ENCODE results near the gene MAP3K5. TPM values are rescaled to one million over a fixed set of nuclear protein-coding genes. Genes with fewer than 3 reads are reported as not detected.

Gene MAP3K5
- total RNA-seq, 1 experiment from 2014 or later = 2.1 TPM

- no TSS peak for BruUV-seq (replicated peaks)
- Mint-ChIP-seq H3K4me1 (ENCODE audit: low read depth, unreplicated experiment) (peaks cover 12% of the 10 kb centered on the region), H3K4me3 (ENCODE audit: unreplicated experiment) (no peak overlapping the region), H3K36me3 (ENCODE audit: insufficient read depth, unreplicated experiment) (no peaks in the 10 kb centered on the region), H3K9me3 (ENCODE audit: unreplicated experiment) (no peaks in the 10 kb centered on the region), H3K27ac (ENCODE audit: unreplicated experiment) (no peak overlapping the region), H3K27me3 (ENCODE audit: insufficient read depth, unreplicated experiment) (no peaks in the 10 kb centered on the region)
- H3K27me3 ChIP-seq (replicated peaks; ENCODE audit: control insufficient read depth, insufficient read depth, low read length) = no peaks in the 10 kb centered on the region; the same call in 1 of the 2 replicates
- H3K4me3 ChIP-seq (ENCODE audit: low read depth, low read length) = no peak overlapping the region
- no peak for TF ChIP-seq CTCF (IDR thresholded peaks at IDR 0.05; ENCODE audit: insufficient read depth in 1 of 2, low read depth in 1 of 2, low read length in 1 of 2, severe bottlenecking in 1 of 2, unreplicated experiment in 1 of 2)
- intact Hi-C loops (cut with micrococcal nuclease; ENCODE audit: unreplicated experiment) = no loop called here
- no peaks in the 10 kb centered on the region for H3K9me3 ChIP-seq
- no peaks in the 10 kb centered on the region for H3K36me3 ChIP-seq (ENCODE audit: control insufficient read depth, insufficient read depth, low read length)
- POLR2A ChIA-PET = no interaction called here
- peaks cover 12% of the 10 kb centered on the region for H3K4me1 ChIP-seq
- DNase-seq = no peak
- CTCF ChIA-PET = interaction anchor here (1.2 kb wide), 1 partner anchor 93 kb away, joined by 3 read pairs; the partner anchor contains the start of gene MAP3K5
These were observed 92.9 kb downstream of the MAP3K5 start for GRCh38 chr6:136699358-136699757.

GRCh38 chr6:136696783-136697364, 95.4 kb downstream of the MAP3K5 start:
- Histone ChIP-seq H3K9me3 (no peaks in the 10 kb centered on the region; the same call in 1 of the 2 replicates), H3K36me3 (ENCODE audit: control insufficient read depth, insufficient read depth, low read length) (no peaks in the 10 kb centered on the region), H3K27me3 (replicated peaks; ENCODE audit: control insufficient read depth, insufficient read depth, low read length) (no peaks in the 10 kb centered on the region; the same call in 1 of the 2 replicates), H3K4me3 (ENCODE audit: low read depth, low read length) (no peak overlapping the region), H3K4me1 (peaks cover 12% of the 10 kb centered on the region)
- no peak for TF ChIP-seq CTCF (IDR thresholded peaks at IDR 0.05; ENCODE audit: insufficient read depth in 1 of 2, low read depth in 1 of 2, low read length in 1 of 2, severe bottlenecking in 1 of 2, unreplicated experiment in 1 of 2)
- no peaks in the 10 kb centered on the region for H3K27me3 Mint-ChIP-seq (ENCODE audit: insufficient read depth, unreplicated experiment)
- no peaks in the 10 kb centered on the region for H3K36me3 Mint-ChIP-seq (ENCODE audit: insufficient read depth, unreplicated experiment)
- POLR2A ChIA-PET = no interaction called here
- no TSS peak for BruUV-seq (replicated peaks)
- peaks cover 12% of the 10 kb centered on the region for H3K4me1 Mint-ChIP-seq (ENCODE audit: low read depth, unreplicated experiment)
- H3K4me3 Mint-ChIP-seq (ENCODE audit: unreplicated experiment) = no peak overlapping the region
- DNase-seq = peak in 1 of 2 experiments; percentile 9
- intact Hi-C loops (cut with micrococcal nuclease; ENCODE audit: unreplicated experiment) = loop anchor here (2.0 kb wide), 1 partner anchor 38 kb away; no protein-coding TSS in a partner anchor
- no peak overlapping the region for H3K27ac Mint-ChIP-seq (ENCODE audit: unreplicated experiment)
- CTCF ChIA-PET = interaction anchor here (0.6 kb wide), 1 partner anchor 95 kb away, joined by 3 read pairs; the partner anchor contains the start of gene MAP3K5
- H3K9me3 Mint-ChIP-seq (ENCODE audit: unreplicated experiment) = no peaks in the 10 kb centered on the region

GRCh38 chr6:136696238-136696637, 96.0 kb downstream of the MAP3K5 start:
- Histone ChIP-seq H3K27me3 (replicated peaks; ENCODE audit: control insufficient read depth, insufficient read depth, low read length) (no peaks in the 10 kb centered on the region; the same call in 1 of the 2 replicates), H3K4me1 (peaks cover 12% of the 10 kb centered on the region), H3K4me3 (ENCODE audit: low read depth, low read length) (no peak overlapping the region), H3K36me3 (ENCODE audit: control insufficient read depth, insufficient read depth, low read length) (no peaks in the 10 kb centered on the region), H3K9me3 (no peaks in the 10 kb centered on the region; the same call in 1 of the 2 replicates)
- BruUV-seq (replicated peaks) = no TSS peak
- H3K36me3 Mint-ChIP-seq (ENCODE audit: insufficient read depth, unreplicated experiment) = no peaks in the 10 kb centered on the region
- H3K4me1 Mint-ChIP-seq (ENCODE audit: low read depth, unreplicated experiment) = peaks cover 12% of the 10 kb centered on the region
- intact Hi-C loops (cut with micrococcal nuclease; ENCODE audit: unreplicated experiment) = loop anchor here (2.0 kb wide), 1 partner anchor 37 kb away; no protein-coding TSS in a partner anchor
- TF ChIP-seq CTCF (IDR thresholded peaks at IDR 0.05; ENCODE audit: insufficient read depth in 1 of 2, low read depth in 1 of 2, low read length in 1 of 2, severe bottlenecking in 1 of 2, unreplicated experiment in 1 of 2) = no peak
- H3K9me3 Mint-ChIP-seq (ENCODE audit: unreplicated experiment) = no peaks in the 10 kb centered on the region
- ChIA-PET CTCF (interaction anchor here (0.6 kb wide), 1 partner anchor 96 kb away, joined by 3 read pairs; the partner anchor contains the start of gene MAP3K5), POLR2A (no interaction called here)
- no peak overlapping the region for H3K4me3 Mint-ChIP-seq (ENCODE audit: unreplicated experiment)
- no peaks in the 10 kb centered on the region for H3K27me3 Mint-ChIP-seq (ENCODE audit: insufficient read depth, unreplicated experiment)
- DNase-seq = no peak
- H3K27ac Mint-ChIP-seq (ENCODE audit: unreplicated experiment) = no peak overlapping the region
